Endothelial cell (in vitro differentiated cells): ENCODE data around the gene C1GALT1. TPM values are rescaled to one million over a fixed set of nuclear protein-coding genes. Genes with fewer than 3 reads are reported as not detected.
A peak's percentile ranks its signal among the peaks of the same experiment; 100 is the strongest.
"Not testable (repeated sequence)": the region's sequence is repeated elsewhere in the genome, so short reads cannot be mapped to it uniquely, and the experiment has no call there.

Experiments
- DNase-seq: peaks from one replicate; pipeline ENCODE4 v3.0.0; 2021; ENCODE audit warnings: low spot score
- H3K27ac Mint-ChIP-seq: one replicate; pipeline ENCODE4 v1.8.0; 2021; ENCODE audit warnings: mixed read lengths, inconsistent platforms; ENCODE audit not compliant: unreplicated experiment
- H3K27me3 Mint-ChIP-seq: one replicate; pipeline ENCODE4 v1.8.0; 2021; ENCODE audit warnings: mild to moderate bottlenecking, moderate library complexity, mixed read lengths, inconsistent platforms; ENCODE audit not compliant: unreplicated experiment
- H3K36me3 Mint-ChIP-seq: one replicate; pipeline ENCODE4 v1.8.0; 2021; ENCODE audit warnings: mild to moderate bottlenecking, low read depth, mixed read lengths, inconsistent platforms; ENCODE audit not compliant: unreplicated experiment
- H3K4me1 Mint-ChIP-seq: one replicate; pipeline ENCODE4 v1.8.0; 2021; ENCODE audit warnings: mild to moderate bottlenecking, mixed read lengths, inconsistent platforms; ENCODE audit not compliant: unreplicated experiment
- H3K4me3 Mint-ChIP-seq: one replicate; pipeline ENCODE4 v1.8.0; 2021; ENCODE audit warnings: mild to moderate bottlenecking, mixed read lengths, inconsistent platforms; ENCODE audit not compliant: unreplicated experiment
- H3K9me3 Mint-ChIP-seq: one replicate; pipeline ENCODE4 v1.8.0; 2021; ENCODE audit warnings: mixed read lengths, inconsistent platforms; ENCODE audit not compliant: unreplicated experiment
- total RNA-seq: library from RNA; stranded (reverse); fragmentation: NEBNext Ultra II Directional; extraction: Animal tissue kit (Norgen Biotek cat#: 25700); gene quantifications from one replicate; pipeline ENCODE4 v1.2.1, GENCODE V29; 2021; ENCODE audit not compliant: unreplicated experiment
- TF ChIP-seq, protein P1 (sequence below): fragments of 200-600 bp; sonication (generic); IDR thresholded peaks from one replicate; pipeline ENCODE4 v1.5.0; 2021; ENCODE audit warnings: antibody characterized with exemption; ENCODE audit not compliant: unreplicated experiment

C1GALT1 gene
- total RNA-seq, 1 donor from 2014 or later = 39.7 TPM

DNA sequence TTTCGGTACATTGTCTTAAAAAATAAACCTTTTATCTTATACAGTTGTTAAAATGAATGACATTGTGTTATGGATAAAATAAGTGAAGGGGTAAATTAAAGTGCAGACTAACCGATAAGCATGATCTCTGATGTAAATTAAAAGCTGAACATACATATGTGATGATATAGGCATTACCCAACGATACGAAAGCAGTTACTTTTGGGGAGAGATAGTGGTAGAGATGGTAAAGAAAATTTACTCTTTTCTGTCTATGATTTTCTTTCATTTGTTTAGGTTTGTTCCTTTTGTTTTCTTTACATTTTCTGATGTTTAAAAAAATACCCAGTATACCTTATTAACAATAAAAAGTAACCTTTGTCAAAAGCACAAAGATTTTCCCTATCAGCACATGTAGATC lies 6.4 kb downstream of the C1GALT1 start:
- peaks cover 2% of the 10 kb centered on the region for H3K27me3 Mint-ChIP-seq
- H3K4me3 Mint-ChIP-seq = no peak overlapping the region
- no peaks in the 10 kb centered on the region for H3K9me3 Mint-ChIP-seq
- TF ChIP-seq, protein P1, sequence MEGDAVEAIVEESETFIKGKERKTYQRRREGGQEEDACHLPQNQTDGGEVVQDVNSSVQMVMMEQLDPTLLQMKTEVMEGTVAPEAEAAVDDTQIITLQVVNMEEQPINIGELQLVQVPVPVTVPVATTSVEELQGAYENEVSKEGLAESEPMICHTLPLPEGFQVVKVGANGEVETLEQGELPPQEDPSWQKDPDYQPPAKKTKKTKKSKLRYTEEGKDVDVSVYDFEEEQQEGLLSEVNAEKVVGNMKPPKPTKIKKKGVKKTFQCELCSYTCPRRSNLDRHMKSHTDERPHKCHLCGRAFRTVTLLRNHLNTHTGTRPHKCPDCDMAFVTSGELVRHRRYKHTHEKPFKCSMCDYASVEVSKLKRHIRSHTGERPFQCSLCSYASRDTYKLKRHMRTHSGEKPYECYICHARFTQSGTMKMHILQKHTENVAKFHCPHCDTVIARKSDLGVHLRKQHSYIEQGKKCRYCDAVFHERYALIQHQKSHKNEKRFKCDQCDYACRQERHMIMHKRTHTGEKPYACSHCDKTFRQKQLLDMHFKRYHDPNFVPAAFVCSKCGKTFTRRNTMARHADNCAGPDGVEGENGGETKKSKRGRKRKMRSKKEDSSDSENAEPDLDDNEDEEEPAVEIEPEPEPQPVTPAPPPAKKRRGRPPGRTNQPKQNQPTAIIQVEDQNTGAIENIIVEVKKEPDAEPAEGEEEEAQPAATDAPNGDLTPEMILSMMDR = no peak
- no peak for DNase-seq
- peaks cover 21% of the 10 kb centered on the region for H3K4me1 Mint-ChIP-seq
- H3K27ac Mint-ChIP-seq = no peak overlapping the region
- peaks cover 7% of the 10 kb centered on the region for H3K36me3 Mint-ChIP-seq

DNA sequence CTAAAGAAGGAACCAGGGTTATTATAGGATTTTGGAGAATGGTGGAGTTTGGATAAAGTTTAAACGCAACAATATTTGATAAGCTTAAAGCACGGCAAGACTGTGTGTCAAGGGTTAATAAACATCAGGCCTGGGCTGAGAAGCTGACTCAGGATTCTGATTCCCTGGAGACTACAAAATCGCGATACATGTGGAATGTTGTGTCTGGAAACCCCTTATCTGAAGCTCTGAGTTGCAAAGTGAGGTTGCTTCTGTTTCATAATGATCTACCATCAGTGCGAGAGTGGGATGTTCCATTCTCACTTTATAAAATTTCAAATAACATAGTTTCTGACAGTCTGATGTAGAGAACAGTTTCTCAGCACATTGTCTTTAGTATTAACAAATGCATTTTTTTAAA lies 7.8 kb downstream of the C1GALT1 start:
- no peaks in the 10 kb centered on the region for H3K9me3 Mint-ChIP-seq
- peak overlapping the region; percentile 64 for H3K27ac Mint-ChIP-seq
- peaks cover 7% of the 10 kb centered on the region for H3K36me3 Mint-ChIP-seq
- no peak for DNase-seq
- TF ChIP-seq, protein P1 = no peak
- peaks cover 2% of the 10 kb centered on the region for H3K27me3 Mint-ChIP-seq
- no peak overlapping the region for H3K4me3 Mint-ChIP-seq
- peaks cover 16% of the 10 kb centered on the region for H3K4me1 Mint-ChIP-seq

- no peak overlapping the region for H3K27ac Mint-ChIP-seq
- TF ChIP-seq, protein P1 = no peak
- no peak for DNase-seq
- peaks cover 13% of the 10 kb centered on the region for H3K4me1 Mint-ChIP-seq
- peaks cover 7% of the 10 kb centered on the region for H3K36me3 Mint-ChIP-seq
- no peak overlapping the region for H3K4me3 Mint-ChIP-seq
- no peaks in the 10 kb centered on the region for H3K9me3 Mint-ChIP-seq
- H3K27me3 Mint-ChIP-seq = peaks cover 2% of the 10 kb centered on the region
Observed at GRCh38 chr7:7191137-7191536, 8.8 kb downstream of the C1GALT1 start.

- not testable (repeated sequence) for H3K4me3 Mint-ChIP-seq, H3K27me3 Mint-ChIP-seq, DNase-seq, H3K9me3 Mint-ChIP-seq
- peak overlapping the region; percentile 9 for H3K27ac Mint-ChIP-seq
- peaks cover 15% of the 10 kb centered on the region for H3K4me1 Mint-ChIP-seq
- H3K36me3 Mint-ChIP-seq = peaks cover 10% of the 10 kb centered on the region
Observed at GRCh38 chr7:7192798-7193788, 10.7 kb downstream of the C1GALT1 start.

DNA sequence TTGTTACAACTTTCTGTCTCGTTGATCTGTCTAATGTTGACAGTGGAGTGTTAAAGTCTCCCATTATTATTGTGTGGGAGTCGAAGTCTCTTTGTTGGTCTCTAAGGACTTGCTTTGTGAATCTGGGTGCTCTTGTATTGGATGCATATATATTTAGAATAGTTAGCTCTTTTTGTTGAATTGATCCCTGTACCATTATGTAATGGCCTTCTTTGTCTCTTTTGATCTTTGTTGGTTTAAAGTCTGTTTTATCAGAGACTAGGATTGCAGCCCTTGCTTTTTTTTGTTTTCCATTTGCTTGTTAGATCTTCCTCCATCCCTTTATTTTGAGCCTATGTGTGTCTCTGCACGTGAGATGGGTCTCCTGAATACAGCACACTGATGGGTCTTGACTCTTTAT lies 17.2 kb downstream of the C1GALT1 start:
- H3K27ac Mint-ChIP-seq, H3K4me3 Mint-ChIP-seq, H3K27me3 Mint-ChIP-seq, H3K9me3 Mint-ChIP-seq, DNase-seq: not testable (repeated sequence)
- Mint-ChIP-seq H3K36me3 (peaks cover 12% of the 10 kb centered on the region), H3K4me1 (peaks cover 43% of the 10 kb centered on the region)

DNA sequence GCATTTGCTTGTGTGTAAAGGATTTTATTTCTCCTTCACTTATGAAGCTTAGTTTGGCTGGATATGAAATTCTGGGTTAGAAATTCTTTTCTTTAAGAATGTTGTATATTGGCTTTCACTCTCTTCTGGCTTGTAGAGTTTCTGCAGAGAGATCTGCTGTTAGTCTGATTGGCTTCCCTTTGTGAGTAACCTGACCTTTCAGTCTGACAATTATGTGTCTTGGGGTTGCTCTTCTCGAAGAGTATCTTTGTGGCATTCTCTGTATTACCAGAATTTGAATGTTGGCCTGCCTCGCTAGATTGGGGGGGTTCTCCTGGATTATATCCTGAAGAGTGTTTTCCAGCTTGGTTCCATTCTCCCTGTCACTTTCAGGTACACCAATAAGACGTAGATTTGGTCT lies 17.9 kb downstream of the C1GALT1 start:
- H3K27ac Mint-ChIP-seq, H3K27me3 Mint-ChIP-seq, H3K4me3 Mint-ChIP-seq, H3K9me3 Mint-ChIP-seq, DNase-seq: not testable (repeated sequence)
- Mint-ChIP-seq H3K36me3 (peaks cover 12% of the 10 kb centered on the region), H3K4me1 (peaks cover 39% of the 10 kb centered on the region)
